Testis (tissue), 3 donors: ENCODE results near the gene DHCR7. TPM values are rescaled to one million over a fixed set of nuclear protein-coding genes. Genes with fewer than 3 reads are reported as not detected.

Experiments used
- DNase-seq: peaks from one replicate; pipeline ENCODE4 v3.0.0-alpha.2; 2019
- H3K27ac ChIP-seq, 2 donors: fragments of 200-600 bp; sonication (generic); one replicate each; pipeline ENCODE4 v1.5.1; 2019
- H3K27me3 ChIP-seq: fragments of 200-600 bp; sonication (generic); one replicate; pipeline ENCODE4 v1.5.1; 2019
- H3K36me3 ChIP-seq: fragments of 200-600 bp; sonication (generic); one replicate; pipeline ENCODE4 v1.5.1; 2017; ENCODE audit warnings: low read depth; ENCODE audit errors: missing control alignments
- H3K4me1 ChIP-seq: fragments of 200-600 bp; sonication (generic); one replicate; pipeline ENCODE4 v1.5.1; 2019
- H3K4me3 ChIP-seq, 2 donors: fragments of 200-600 bp; sonication (generic); one replicate each; pipeline ENCODE4 v1.5.1; 2017 to 2019
- H3K9me3 ChIP-seq: fragments of 200-600 bp; sonication (generic); one replicate; pipeline ENCODE4 v1.5.1; 2017
- POLR2A ChIP-seq: fragments of 450-650 bp; IDR thresholded peaks from one replicate; pipeline ENCODE4 v1.6.1; 2017; ENCODE audit warnings: antibody characterized with exemption, mild to moderate bottlenecking, moderate library complexity
- WGBS, 2 donors: methylation state at CpG; one replicate each; pipeline ENCODE4 v1.1.5; 2018; 5-methylcytosine and 5-hydroxymethylcytosine counted together
- intact Hi-C: fragments of 100-400 bp; cut with DNase I; formaldehyde crosslinking; loops from one replicate; pipeline ENCODE4 v1.15.1; 2023; ENCODE audit warnings: low total_unique reads
- polyA plus RNA-seq: library from polyadenylated mRNA; stranded (reverse); fragments of 350-450 nt; fragmentation: Illumina TruSeq; extraction: RNeasy Lipid Tissue Mini Kit (QIAGEN cat#74804); gene quantifications from one replicate; pipeline ENCODE4 v1.2.3, GENCODE V29; 2014; ENCODE audit warnings: low read depth, low replicate concordance; ENCODE audit not compliant: insufficient read depth
- total RNA-seq, 2 donors: library from RNA; depleted of rRNA; stranded (reverse); fragments of >200 nt; gene quantifications; one replicate each; pipeline ENCODE4 v1.2.3, GENCODE V29; 2016
- TF ChIP-seq, protein P1 (sequence below), 3 experiments: fragments of 450-650 bp in 2 of 3; fragments of 200-600 bp in 1 of 3; sonication (generic) in 1 of 3; IDR thresholded peaks; one replicate each; pipeline ENCODE4 v1.5.1; 2016 to 2019; ENCODE audit warnings: antibody characterized with exemption in 3 of 3, mild to moderate bottlenecking in 2 of 3, moderate library complexity in 1 of 3

Gene DHCR7
- total and polyA plus RNA-seq, 3 donors from 2014 or later: 54.2 to 101 (median 65.3) TPM

DNA sequence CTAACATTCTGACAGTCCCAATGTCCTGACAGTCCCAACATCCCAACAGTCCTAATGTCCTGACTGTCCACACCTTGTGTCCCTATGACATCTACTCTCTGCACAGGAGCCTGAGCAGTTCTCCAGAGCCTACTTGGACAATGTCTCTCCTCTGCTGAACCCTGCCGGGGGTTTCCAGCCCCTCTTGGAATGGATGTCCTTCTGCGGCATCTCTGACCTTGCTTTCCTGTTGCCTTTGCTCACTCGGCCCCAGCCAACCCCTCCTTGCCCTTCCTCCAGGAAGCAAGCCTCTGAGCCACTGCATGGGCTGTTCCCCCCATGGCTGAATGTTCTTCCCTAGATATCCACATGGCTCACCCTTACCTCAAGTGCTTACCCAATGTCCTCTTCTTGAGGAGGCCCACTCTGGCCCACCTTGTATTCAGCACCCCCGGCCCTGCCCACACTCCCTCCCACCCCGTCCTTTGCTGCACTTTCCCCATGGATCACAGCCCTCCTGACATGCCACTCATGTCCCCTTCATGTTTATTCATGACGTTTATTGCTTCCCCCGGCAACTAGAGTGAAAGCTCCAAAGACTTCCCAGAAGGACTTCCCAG, 59.5 kb downstream of the DHCR7 start:
- intact Hi-C loops: no loop called here
- Histone ChIP-seq H3K36me3 (no peaks in the 10 kb centered on the region), H3K4me3 (no peak overlapping the region), H3K9me3 (no peaks in the 10 kb centered on the region), H3K27me3 (no peaks in the 10 kb centered on the region), H3K4me1 (peaks cover 3% of the 10 kb centered on the region), H3K27ac (no peak overlapping the region)
- TF ChIP-seq, protein P1, sequence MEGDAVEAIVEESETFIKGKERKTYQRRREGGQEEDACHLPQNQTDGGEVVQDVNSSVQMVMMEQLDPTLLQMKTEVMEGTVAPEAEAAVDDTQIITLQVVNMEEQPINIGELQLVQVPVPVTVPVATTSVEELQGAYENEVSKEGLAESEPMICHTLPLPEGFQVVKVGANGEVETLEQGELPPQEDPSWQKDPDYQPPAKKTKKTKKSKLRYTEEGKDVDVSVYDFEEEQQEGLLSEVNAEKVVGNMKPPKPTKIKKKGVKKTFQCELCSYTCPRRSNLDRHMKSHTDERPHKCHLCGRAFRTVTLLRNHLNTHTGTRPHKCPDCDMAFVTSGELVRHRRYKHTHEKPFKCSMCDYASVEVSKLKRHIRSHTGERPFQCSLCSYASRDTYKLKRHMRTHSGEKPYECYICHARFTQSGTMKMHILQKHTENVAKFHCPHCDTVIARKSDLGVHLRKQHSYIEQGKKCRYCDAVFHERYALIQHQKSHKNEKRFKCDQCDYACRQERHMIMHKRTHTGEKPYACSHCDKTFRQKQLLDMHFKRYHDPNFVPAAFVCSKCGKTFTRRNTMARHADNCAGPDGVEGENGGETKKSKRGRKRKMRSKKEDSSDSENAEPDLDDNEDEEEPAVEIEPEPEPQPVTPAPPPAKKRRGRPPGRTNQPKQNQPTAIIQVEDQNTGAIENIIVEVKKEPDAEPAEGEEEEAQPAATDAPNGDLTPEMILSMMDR (IDR thresholded peaks at IDR 0.05): no peak
- TF ChIP-seq POLR2A: no peak
- 85% methylated on average over 7 of the region's 7 CpGs for WGBS, 2 donors
- no peak for DNase-seq

GRCh38 chr11:71387784-71388636, 60.2 kb downstream of the DHCR7 start:
- 78 to 79% methylated on average over 23 of the region's 23 CpGs for WGBS, 2 donors
- H3K36me3 ChIP-seq: no peaks in the 10 kb centered on the region
- TF ChIP-seq, protein P1 (IDR thresholded peaks at IDR 0.05): no peak
- TF ChIP-seq POLR2A: no peak
- H3K9me3 ChIP-seq: no peaks in the 10 kb centered on the region
- H3K4me1 ChIP-seq: peaks cover 3% of the 10 kb centered on the region
- no peak for DNase-seq
- intact Hi-C loops: no loop called here
- H3K4me3 ChIP-seq: no peak overlapping the region
- H3K27me3 ChIP-seq: no peaks in the 10 kb centered on the region
- H3K27ac ChIP-seq: no peak overlapping the region

DNA sequence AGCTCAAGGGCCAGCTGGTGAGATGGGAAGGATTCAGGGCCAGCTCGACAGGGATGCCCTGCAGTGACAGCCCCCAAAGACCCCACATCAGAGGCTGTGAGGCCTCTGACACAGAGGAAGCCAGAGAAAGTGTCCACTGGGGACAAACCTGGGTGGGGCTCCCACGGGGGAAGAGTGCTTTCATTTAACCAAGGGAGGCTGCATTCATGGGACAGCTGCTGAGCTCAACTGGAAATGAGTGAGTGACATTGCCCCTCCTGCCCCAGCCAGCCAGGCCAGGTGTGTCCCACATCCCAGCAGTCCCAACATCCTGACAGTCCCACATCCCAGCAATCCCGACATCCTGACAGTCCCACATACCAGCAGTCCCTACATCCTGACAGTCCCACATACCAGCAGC, 61.0 kb downstream of the DHCR7 start:
- DNase-seq: no peak

GRCh38 chr11:71386202-71386601, 62.0 kb downstream of the DHCR7 start:
- WGBS, 2 donors: 70 to 73% methylated on average over 4 of the region's 4 CpGs
- Histone ChIP-seq H3K36me3 (no peaks in the 10 kb centered on the region), H3K27me3 (no peaks in the 10 kb centered on the region)

More for the DNA sequence above, 61.0 kb downstream of the DHCR7 start:
- Histone ChIP-seq H3K36me3 (no peaks in the 10 kb centered on the region), H3K27ac (no peak overlapping the region), H3K27me3 (no peaks in the 10 kb centered on the region), H3K4me1 (peaks cover 3% of the 10 kb centered on the region), H3K9me3 (no peaks in the 10 kb centered on the region), H3K4me3 (no peak overlapping the region)
- intact Hi-C loops: no loop called here
- 78 to 100% methylated on average over 1 to 3 of the region's 3 CpGs for WGBS, 2 donors
- no peak for TF ChIP-seq POLR2A
- TF ChIP-seq, protein P1 (IDR thresholded peaks at IDR 0.05): no peak

DNA sequence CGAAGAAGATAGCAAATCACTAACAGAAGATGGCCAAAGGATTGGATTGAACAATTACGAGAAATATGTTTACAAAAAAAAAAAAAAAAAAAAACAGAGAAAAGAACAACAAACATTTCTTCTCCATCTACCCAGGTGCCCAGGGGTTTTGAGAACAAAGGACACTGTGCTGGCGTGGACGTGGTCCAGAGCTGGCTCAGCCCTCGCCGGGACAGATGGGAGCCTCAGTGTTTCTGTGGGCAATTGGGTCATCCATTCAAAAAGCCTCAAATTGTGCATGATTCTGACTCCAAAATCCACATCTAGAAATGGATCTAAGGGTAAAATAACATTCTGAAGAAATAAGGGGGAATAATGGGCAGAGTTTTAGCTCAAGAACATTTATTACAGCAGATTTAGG, 63.1 kb downstream of the DHCR7 start:
- Histone ChIP-seq H3K4me3 (no peak overlapping the region), H3K27ac (no peak overlapping the region), H3K36me3 (no peaks in the 10 kb centered on the region), H3K4me1 (no peaks in the 10 kb centered on the region), H3K27me3 (no peaks in the 10 kb centered on the region), H3K9me3 (no peaks in the 10 kb centered on the region)
- TF ChIP-seq, protein P1 (IDR thresholded peaks at IDR 0.05): no peak
- TF ChIP-seq POLR2A: no peak
- no peak for DNase-seq
- 85 to 89% methylated on average over 6 of the region's 6 CpGs for WGBS, 2 donors
- intact Hi-C loops: no loop called here

More at GRCh38 chr11:71386202-71386601, 62.0 kb downstream of the DHCR7 start:
- no peaks in the 10 kb centered on the region for H3K9me3 ChIP-seq
- intact Hi-C loops: no loop called here
- no peak for DNase-seq
- H3K4me1 ChIP-seq: no peaks in the 10 kb centered on the region
- H3K4me3 ChIP-seq: no peak overlapping the region
- no peak for TF ChIP-seq POLR2A
- H3K27ac ChIP-seq: no peak overlapping the region
